ELF-1 (cell line): ENCODE results near the gene FURIN.
A peak's percentile ranks its signal among the peaks of the same experiment; 100 is the strongest.
"Not testable (repeated sequence)": the region's sequence is repeated elsewhere in the genome, so short reads cannot be mapped to it uniquely, and the experiment has no call there.

Experiments
- DNase-seq: peaks from one replicate; pipeline ENCODE4 v3.0.0-alpha.2; 2016; ENCODE audit warnings: low read depth, low spot score

Gene FURIN

GRCh38 chr15:90914305-90915080, 46.1 kb downstream of the FURIN start:
- no peak for DNase-seq

DNA sequence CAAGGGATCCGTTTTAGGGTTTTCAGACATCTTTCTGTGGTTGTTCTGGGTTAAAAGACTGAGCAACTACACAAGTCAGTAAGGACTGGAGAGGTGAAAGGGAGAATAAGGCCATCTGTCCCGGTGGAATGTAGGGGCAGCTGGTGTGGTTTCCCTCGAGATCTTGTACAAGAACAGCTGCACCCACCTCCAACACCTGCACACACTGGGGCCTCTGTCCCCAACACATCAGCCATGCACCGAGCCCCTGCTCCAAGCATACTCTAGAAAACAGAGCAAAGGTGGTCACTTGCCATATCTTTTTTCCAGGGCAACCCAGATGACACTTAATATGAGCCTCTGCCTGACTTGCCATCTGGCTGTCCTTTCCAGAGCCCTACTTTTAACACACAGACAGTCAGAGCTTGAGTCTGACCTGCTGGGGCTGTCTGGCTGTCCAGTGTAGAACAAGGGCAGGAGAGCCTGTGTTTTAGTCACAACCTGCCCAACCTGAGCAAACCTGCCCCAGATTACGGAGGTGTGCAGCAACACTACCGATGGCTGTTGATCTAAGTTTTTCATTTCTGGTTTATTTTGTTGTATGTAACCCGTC, 46.9 kb downstream of the FURIN start:
- no peak for DNase-seq

DNA sequence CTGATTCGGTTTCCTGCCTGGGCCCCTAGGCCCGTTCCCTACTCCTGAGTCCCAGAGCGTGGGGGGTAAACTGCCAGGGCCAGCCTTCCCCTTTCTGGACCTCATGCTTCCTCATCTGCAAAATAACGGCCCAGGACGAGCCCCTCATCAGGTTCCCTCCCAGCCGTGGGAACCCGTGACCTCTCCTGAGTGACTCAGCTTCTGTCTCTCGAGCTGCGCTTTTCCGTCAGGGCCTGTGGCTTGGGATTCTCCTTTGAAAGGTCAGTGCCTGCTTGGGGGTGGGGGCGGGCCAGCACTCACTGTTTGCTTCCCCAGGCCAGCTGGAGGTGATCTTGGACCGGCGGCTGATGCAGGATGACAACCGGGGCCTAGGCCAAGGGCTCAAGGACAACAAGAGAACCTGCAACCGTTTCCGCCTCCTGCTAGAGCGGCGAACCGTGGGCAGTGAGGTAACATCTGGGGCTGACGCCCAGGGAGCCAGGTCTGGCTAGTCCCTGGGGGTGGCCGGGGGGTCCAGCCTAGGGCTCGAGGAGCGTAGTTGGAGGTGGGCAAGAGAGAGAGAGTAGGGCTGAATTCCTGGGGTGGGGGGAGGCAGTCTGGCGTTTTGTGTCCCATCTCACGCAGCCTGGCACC, 47.5 kb downstream of the FURIN start:
- no peak for DNase-seq

DNA sequence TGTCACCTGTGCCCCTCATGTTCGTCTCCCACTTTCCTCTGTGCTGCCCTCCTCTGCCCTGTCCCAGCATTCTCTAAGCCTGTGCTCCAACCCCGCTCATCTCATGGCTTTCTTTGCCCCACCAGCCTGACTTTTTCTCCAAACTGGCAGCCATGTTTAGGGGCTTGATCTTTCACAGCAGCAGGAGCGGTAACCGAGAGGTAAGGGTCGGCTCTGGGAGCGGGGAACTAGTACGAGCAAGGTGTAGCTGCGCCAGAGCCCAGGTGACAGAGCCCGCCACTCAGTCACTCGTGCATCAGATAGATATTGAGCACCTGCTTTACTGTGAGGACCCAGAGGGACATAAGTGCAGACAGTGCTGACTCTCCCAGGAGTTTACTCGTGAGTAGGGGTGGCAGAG, 48.1 kb downstream of the FURIN start:
- DNase-seq = no peak

DNA sequence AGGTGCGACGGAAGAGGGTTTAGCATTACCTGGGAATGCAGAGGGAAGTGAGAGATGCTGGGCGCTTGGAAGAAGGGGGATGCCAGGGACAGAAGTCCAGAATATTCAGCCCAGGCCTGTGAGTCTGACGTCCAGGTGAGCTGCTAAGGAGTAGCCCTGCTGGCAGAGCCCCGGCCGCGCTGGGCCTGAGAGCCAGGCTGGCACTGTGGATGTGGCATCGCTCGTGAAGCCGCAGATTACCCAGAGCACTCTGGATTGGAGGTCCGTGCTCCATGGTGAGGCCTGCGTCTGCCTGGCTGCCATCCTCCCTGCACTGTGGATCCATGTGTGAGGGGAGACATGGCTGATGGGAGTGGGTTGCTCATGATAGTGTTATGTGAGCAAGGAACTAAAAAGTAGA, 49.2 kb downstream of the FURIN start:
- DNase-seq = no peak

DNA sequence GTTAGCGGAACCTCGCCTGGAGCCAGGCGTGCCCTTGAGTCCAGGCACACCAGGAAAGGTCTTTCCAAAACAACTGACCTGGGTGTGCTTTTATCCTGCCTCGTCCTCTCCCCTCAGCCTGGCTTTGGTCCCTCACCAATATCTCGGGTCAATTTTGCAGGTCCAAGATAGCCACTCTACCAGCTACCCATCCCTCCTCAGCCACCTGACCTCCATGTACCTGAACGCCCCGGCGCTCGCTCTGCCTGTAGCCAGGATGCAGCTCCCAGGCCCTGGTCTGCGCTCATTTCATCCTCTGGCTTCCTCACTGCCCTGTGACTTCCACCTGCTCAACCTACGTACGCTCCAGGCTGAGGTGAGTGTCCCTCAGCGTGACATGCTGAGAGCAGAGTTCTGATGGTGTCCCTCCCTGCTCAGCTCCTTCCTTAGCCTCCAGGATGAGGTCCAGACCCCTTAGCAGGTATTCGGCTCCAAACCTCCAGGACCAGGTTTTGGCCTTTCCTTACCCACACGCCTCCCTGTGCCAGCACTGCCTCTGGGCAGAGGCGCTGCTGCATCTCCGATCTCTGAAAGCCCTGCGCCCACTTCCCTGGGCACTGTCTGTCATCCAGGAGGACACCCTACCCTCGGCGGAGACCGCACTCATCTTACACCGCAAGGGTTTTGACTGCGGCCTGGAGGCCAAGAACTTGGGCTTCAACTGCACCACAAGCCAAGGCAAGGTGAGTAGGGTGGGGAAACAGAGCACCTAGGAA, 49.8 kb downstream of the FURIN start:
- DNase-seq = no peak

GRCh38 chr15:90918835-90919234, 50.4 kb downstream of the FURIN start:
- DNase-seq = no peak

DNA sequence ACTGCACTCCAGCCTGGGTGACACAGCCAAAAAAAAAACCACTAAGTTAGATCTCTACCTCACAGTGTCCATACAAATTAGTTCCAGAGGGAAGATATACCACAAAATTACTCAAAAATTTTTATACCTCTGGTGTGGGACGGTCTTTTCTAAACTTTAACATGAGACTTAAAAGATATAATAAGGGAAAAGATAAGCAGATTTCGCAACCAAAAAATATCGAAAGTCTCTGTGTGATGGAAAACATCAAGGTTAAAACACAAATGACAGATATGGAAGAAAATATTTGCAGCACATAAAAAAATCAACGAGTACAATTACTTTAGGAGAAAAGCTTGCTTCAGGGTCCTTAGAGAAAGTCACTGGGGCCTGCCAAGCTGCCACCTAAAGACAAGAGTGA, 53.5 kb downstream of the FURIN start:
- no peak for DNase-seq

- not testable (repeated sequence) for DNase-seq
These were observed 54.4 kb downstream of the FURIN start for GRCh38 chr15:90922712-90923322.

DNA sequence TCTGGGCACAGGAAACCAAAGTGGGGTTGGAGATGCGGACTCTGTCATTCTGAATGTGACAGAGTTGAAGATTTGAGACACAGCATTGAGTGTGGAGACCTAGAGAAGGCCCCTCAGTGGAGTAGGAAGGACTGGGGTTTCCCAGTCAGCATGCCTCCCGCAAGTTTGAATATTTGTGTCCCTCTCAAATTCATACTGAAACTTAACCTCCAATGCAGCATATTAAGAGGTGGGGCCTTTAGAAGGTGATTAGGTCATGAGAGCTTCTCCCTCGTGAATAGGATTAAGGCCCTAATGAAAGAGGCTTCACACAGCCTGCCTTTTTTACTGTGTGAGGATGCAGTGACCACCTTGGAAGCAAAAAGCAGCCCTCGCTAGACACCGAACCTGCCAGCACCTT, 56.0 kb downstream of the FURIN start:
- no peak for DNase-seq

DNA sequence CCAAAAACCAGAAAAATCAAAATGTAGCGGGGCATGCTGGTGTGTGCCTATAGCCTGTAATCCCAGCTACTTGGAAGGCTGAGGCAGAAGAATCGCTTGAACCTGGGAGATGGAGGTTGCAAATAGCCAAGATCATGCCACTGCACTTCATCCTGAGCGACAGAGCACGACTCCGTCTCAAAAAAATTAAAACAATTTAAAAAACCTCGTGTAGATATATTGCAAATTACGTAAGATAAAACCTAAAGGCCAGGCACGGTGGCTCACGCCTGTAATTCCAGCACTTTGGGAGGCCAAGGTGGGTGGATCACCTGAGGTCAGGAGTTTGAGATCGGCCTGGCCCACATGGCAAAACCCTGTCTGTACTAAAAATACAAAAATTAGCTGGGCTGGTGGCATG, 58.4 kb downstream of the FURIN start:
- DNase-seq = not testable (repeated sequence)

DNA sequence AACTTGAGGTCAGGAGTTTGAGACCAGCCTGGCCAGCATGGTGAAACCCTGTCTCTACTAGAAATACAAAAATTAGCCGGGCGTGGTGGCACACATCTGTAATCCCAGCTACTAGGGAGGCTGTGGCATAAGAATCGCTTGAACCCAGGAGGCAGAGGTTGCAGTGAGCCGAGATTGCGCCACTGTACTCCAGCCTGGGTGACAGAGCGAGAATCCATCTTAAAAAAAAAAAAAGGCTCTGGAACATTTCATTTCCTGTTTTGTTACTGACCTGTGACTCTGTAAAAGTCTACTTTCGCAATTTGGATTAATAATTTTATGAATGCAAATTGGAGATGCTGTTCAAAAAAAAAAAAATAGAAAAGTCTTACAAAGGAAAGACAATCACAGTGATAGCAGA, 59.7 kb downstream of the FURIN start:
- DNase-seq = not testable (repeated sequence)

DNA sequence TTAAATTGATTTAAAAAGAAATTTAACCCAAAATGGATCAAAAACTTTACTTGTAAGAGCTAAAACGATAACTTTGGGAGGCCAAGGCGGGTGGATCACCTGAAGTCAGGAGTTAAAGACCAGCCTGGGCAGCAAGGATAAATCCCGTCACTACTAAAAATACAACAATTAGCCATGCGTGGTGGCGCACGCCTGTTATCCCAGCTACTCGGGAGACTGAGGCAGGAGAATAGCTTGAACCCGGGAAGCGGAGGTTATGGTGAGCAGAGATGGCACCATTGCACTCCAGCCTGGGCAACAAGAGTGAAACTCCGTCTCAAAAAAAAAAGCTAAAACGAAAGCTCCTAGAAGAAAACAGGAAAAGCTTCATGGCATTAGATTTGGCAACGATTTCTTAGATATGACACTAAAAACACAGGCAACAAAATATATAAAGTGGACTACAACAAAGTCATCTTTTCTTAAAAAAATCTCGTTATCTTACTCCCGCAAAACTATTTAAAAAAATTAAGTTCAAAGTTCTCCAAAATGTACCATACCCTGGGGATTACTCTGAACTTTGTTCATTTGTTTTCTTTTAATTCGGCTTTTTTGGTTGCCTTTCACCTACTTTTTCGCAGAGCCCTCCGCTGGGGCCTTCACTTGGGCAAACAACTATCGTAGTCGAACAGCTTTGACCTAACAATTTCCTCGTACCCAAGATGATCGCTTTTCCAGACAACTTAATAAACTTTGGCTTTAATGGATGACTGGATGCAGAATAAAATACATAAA, 61.0 kb downstream of the FURIN start:
- no peak for DNase-seq

DNA sequence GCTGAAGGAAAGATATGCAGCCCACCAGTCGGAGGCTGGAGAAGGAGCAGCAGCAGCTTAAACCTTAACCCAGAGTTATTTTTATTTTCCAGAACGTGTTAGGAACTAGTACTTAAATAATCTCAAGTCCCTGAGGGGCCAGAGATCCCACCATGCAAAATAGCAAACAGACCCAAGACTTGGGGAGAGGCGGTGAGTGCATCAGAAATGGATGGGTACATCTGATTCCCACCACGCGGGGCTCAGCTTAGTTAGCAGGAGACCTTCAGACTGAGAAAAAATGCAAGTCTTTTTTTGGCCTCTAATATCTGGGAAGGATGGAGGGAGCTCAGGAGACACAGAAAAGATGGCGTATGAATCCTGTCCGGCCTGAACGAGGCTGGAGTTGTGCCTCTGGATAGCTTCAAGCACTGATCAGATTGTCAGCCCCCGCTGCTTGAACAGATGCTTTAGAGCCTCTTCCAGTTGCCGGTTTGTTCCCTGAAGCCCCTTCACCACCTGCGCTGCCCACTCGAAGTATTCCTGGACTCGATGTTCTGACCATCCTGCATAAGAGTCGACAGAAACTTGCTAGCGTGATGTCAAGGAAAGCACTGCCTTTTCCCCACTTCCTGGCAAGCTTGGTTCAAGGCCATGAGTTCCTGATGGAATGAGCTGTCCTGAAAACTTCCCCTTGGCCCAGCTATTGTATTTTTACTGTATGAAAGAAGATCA, 62.6 kb downstream of the FURIN start:
- no peak for DNase-seq

DNA sequence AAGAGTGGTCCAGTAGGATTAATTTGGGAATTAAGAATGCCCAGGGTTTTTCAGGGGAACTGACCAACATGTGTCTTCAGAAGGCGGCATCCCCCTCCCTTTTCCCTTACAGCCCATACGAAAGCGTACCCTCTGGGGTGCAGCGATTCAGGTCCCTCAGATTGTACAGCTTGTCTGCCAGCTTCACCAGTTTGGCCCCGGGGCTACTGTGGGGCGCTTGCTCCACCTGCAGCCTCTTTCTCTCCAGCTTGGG, 63.1 kb downstream of the FURIN start:
- DNase-seq = no peak

- peak; percentile 95 for DNase-seq
These were observed 63.7 kb downstream of the FURIN start, which contains the start of gene HDDC3 for GRCh38 chr15:90931828-90932659. Gene HDDC3, minus strand, starts transcription at chr15:90932549. Its CDS starts 9 bp downstream, at chr15:90932540.

- DNase-seq = no peak
These were observed 64.2 kb downstream of the FURIN start for GRCh38 chr15:90932660-90932991.
